GM18870 (cell line): ENCODE data around the gene FHOD1.

ENCODE experiments used
- ATAC-seq: cut with Tn5 transposase; IDR thresholded peaks from one replicate; pipeline ENCODE4 v1.9.1; 2021; ENCODE audit warnings: moderate library complexity; ENCODE audit not compliant: unreplicated experiment

Gene FHOD1

GRCh38 chr16:67236563-67237395 is 10.5 kb downstream of the FHOD1 start:
- ATAC-seq, result no peak

- no peak for ATAC-seq
Observed at GRCh38 chr16:67235816-67236562, 11.3 kb downstream of the FHOD1 start.

- no peak for ATAC-seq
Observed at GRCh38 chr16:67234180-67234597, 13.1 kb downstream of the FHOD1 start.

DNA sequence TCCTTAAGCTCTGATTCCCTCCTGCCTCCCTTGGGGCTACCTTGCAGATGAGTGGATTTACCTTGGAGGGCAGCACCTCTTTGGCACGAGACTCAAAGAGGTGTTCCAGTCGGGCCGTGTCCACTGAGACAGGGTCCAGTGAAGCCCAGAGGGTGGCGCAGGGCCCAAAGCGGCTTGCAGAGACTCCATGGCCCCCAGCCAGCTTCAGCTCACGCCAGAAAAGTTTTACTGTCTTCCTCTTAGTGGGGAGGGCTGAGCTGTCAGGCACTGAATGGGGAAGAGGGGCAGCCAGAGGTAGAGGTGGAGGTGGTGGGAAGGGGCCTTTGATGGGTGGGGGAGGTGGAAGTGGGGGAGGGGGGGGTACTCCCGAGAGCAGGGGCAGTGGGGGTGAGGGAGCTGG is 13.7 kb downstream of the FHOD1 start:
- no peak for ATAC-seq

- no peak for ATAC-seq
Observed at GRCh38 chr16:67230809-67231660, 16.2 kb downstream of the FHOD1 start.

GRCh38 chr16:67229906-67230808 is 17.1 kb downstream of the FHOD1 start:
- no peak for ATAC-seq

- no peak for ATAC-seq
Observed at GRCh38 chr16:67228905-67229304, 18.4 kb downstream of the FHOD1 start.

DNA sequence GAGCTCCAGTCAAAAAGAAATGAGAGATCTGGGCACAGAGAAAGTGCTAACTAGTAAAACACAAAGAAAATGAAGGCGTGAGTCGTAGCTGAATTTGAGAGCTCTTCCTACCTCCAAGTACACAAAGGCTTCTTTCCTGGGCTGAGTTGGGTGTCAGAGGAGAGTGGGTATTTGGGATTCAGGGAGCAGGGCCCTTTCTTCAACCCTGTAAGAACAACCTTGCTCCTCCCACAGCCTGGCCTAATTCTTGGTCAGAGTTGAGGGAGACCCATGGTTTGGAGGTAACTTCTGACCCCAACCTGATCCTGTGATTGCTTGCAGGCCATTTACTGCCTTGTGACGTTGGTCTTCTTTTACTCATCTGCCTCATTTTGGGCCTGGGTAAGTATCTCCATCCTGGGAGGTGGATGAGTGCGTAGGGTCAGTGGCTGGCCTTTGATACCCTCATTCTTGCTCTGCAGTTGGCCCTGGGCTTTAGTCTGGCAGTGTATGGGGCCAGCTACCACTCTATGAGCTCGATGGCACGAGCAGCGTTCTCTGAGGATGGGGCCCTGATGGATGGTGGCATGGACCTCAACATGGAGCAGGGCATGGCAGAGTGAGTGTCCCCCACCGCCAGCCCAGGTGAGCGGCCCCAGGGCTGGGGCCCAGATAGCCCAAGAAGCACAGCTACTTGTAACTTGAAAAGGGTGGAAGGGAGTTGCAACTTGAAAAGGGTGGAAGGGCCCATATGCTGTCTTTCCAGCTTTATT is 19.1 kb downstream of the FHOD1 start:
- ATAC-seq, result no peak

DNA sequence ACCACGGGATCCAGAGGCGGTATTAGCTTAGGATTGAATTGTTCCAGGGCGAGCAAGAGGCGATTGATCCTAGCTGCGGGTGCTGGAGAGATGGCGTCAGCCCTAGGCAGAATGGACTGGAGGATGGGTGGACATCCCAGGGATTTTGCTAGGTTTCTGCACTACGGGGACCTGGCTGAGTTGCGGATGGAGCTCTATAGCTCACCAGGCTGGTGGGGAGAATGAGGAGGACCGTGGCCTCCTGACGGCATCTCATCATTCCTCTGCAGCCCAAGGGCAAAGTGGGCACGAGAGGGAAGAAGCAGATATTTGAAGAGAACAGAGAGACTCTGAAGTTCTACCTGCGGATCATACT is 19.7 kb downstream of the FHOD1 start:
- no peak for ATAC-seq

DNA sequence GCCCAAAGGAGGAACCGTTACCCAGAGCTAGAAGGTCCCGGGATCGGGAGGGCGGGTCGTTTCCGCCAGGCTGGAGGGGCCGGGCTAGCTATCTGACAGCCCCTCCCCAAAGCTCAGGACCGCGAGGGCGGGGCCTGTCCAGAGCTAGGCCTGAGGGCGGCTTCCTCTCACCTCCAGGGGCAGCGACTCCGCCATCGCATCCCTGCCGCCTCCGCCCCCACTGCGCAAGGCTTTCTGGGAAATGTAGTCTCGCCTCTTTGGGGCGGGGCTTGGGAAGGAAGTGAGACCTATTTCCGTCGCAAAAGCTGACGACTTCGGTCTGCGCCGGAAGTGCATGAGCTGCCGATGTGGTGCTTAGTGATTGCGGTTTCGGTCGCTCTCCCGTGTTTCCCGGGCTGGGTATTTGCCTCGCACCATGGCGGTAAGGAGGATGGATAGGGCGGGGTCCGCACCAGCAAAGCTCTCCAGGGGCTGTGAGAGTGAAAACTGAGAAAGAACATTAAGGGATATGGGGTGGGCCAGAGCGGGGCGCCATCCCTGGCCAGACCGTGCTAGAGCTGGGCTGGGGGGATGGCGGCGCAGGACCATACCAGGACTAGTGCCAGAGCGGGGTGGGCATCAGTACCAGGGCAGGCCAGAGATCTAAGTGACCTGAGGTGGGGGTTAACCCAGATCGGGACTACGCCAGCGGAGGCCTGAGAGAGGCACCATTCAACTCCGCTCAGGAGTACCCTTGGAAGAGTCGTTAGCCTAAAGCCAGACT is 20.3 kb downstream of the FHOD1 start, which contains the start of gene TMEM208:
Gene TMEM208, plus strand, starts transcription at position 327 of the 763 bp plus-strand sequence. Its CDS starts 89 bp downstream, at position 416.
- peak; percentile 71 for ATAC-seq

- ATAC-seq, result no peak
Observed at GRCh38 chr16:67226295-67226803, 20.9 kb downstream of the FHOD1 start.

GRCh38 chr16:67223992-67224391 is 23.3 kb downstream of the FHOD1 start:
- no peak for ATAC-seq

DNA sequence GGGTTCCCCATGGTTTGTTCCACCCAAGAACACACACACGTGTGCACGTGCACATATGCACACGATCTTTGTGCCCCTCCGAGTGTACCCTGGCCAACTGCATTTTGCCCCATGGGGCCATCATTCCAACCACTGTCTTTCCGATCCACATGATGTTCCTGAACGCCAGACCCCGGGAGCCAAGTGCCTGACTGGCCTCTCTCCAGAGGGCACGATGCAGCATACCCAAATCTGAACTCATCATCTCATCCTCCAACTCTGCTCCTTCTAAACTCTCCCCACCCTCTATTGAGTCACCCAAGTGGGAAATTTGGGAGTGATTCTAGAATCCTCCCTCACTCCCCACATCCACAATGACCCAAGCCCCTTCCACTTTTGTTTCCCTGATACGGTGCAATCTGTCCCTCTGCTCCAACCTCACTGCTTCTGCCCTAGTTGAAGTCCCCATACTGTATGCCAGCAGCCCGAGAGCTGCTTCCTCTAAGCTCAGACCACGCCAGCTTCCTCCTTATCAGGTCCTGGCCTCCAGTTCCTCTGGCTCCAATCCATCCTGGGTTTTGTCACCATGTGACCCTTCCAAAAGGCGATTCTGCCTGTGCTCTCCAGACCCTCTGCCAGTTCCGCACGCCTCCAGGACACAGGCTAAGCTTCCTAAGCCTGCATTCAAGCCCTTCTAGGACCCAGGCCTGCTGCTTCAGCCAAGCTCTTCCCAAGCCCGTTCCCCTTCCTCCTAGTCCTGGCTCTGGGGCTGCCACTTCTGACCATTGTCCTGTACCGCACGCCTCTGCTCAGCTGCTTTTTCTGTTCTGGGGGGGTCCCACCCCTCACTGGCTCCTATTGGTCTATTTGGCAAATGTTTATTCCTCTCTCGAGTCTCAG is 30.4 kb downstream of the FHOD1 start:
- no peak for ATAC-seq

GRCh38 chr16:67215706-67216105 is 31.6 kb downstream of the FHOD1 start:
- ATAC-seq, result no peak

GRCh38 chr16:67213197-67214019 is 33.9 kb downstream of the FHOD1 start:
- ATAC-seq, result no peak

DNA sequence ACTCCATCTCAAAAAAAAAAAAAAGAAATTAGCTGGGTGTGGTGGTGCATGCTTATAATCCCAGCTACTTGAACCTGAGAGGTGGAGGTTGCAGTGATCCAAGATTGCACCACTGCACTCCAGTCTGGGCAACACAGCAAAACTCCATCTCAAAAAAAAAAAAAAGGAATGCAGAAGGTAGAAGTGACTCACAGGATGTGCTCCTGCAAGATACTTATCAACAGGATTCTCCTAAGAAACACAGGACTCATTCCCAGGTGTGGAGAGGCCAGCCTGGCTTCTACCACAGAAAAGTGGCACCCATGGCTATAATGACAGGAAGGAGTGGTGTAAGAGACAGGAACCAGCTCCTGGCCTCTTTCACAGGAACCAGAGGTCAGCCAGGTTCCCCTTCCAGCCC is 34.5 kb downstream of the FHOD1 start:
- no peak for ATAC-seq

GRCh38 chr16:67211674-67212073 is 35.6 kb downstream of the FHOD1 start:
- no peak for ATAC-seq
